ENCODE measurements around the gene TLCD5. TPM values are rescaled to one million over a fixed set of nuclear protein-coding genes. Genes with fewer than 3 reads are reported as not detected.

TLCD5 gene
- total RNA-seq, 1 experiment from 2014 or later: 8.3 TPM

GRCh38 chr11:120352405-120352804 is 27.3 kb downstream of the TLCD5 start:
- Mint-ChIP-seq H3K4me3 (no peak overlapping the region), H3K36me3 (peaks cover 4% of the 10 kb centered on the region; the same call in 1 of the 2 replicates), H3K4me1 (peaks cover 21% of the 10 kb centered on the region), H3K27me3 (ENCODE audit: low read depth) (no peaks in the 10 kb centered on the region), H3K9me3 (peaks cover 3% of the 10 kb centered on the region; the same call in 1 of the 2 replicates), H3K27ac (no peak overlapping the region)
- ChIA-PET CTCF (no interaction called here), POLR2A (no interaction called here)
- DNase-seq (ENCODE audit: low spot score): no peak
- TF ChIP-seq ZNF416 (CRISPR knock-in tag; IDR thresholded peaks at IDR 0.05) (no peak), ZNF281 (CRISPR knock-in tag; IDR thresholded peaks at IDR 0.05) (no peak), ZNF219 (CRISPR knock-in tag; IDR thresholded peaks at IDR 0.05; ENCODE audit: borderline replicate concordance) (no peak), ZNF317 (CRISPR knock-in tag; IDR thresholded peaks at IDR 0.05; ENCODE audit: borderline replicate concordance, low read depth) (no peak), ZNF425 (CRISPR knock-in tag; conservative IDR thresholded peaks at IDR 0.05) (no peak), NFATC4 (CRISPR knock-in tag; IDR thresholded peaks at IDR 0.05) (no peak), GRHL2 (CRISPR knock-in tag; IDR thresholded peaks at IDR 0.05; ENCODE audit: insufficient replicate concordance, severe bottlenecking) (no peak), SP1 (CRISPR knock-in tag; conservative IDR thresholded peaks at IDR 0.05) (no peak), PRDM15 (CRISPR knock-in tag; IDR thresholded peaks at IDR 0.05) (no peak), SMAD3 (CRISPR knock-in tag; IDR thresholded peaks at IDR 0.05; ENCODE audit: borderline replicate concordance) (no peak)
- ATAC-seq: peak; percentile 58

GRCh38 chr11:120354068-120354467 is 29.0 kb downstream of the TLCD5 start:
- peaks cover 26% of the 10 kb centered on the region for H3K4me1 Mint-ChIP-seq
- no peak overlapping the region for H3K4me3 Mint-ChIP-seq
- H3K27me3 Mint-ChIP-seq (ENCODE audit: low read depth): no peaks in the 10 kb centered on the region
- ChIA-PET CTCF (interaction anchor here (0.9 kb wide), 1 partner anchor 75 kb away, joined by 3 read pairs; no protein-coding TSS in a partner anchor), POLR2A (no interaction called here)
- ATAC-seq (no peak), DNase-seq (ENCODE audit: low spot score) (no peak)
- no peak overlapping the region for H3K27ac Mint-ChIP-seq
- peaks cover 4% of the 10 kb centered on the region; the same call in 1 of the 2 replicates for H3K36me3 Mint-ChIP-seq
- peaks cover 3% of the 10 kb centered on the region; the same call in 1 of the 2 replicates for H3K9me3 Mint-ChIP-seq
- no peak for TF ChIP-seq ZBTB21 (CRISPR knock-in tag; IDR thresholded peaks at IDR 0.05; ENCODE audit: borderline replicate concordance)
- TF ChIP-seq USF2 (CRISPR knock-in tag; IDR thresholded peaks at IDR 0.05): no peak
- no peak for TF ChIP-seq GABPB1 (CRISPR knock-in tag; IDR thresholded peaks at IDR 0.05)
- no peak for TF ChIP-seq NR3C1 (CRISPR knock-in tag; conservative IDR thresholded peaks at IDR 0.05; ENCODE audit: low read depth)
- no peak for TF ChIP-seq FOXJ3 (CRISPR knock-in tag; IDR thresholded peaks at IDR 0.05; ENCODE audit: borderline replicate concordance)
- no peak for TF ChIP-seq TEAD4 (CRISPR knock-in tag; IDR thresholded peaks at IDR 0.05)
- no peak for TF ChIP-seq ZSCAN18 (CRISPR knock-in tag; IDR thresholded peaks at IDR 0.05)
- no peak for TF ChIP-seq NR1H2 (CRISPR knock-in tag; IDR thresholded peaks at IDR 0.05)
- no peak for TF ChIP-seq OVOL2 (CRISPR knock-in tag; IDR thresholded peaks at IDR 0.05; ENCODE audit: borderline replicate concordance)
- no peak for TF ChIP-seq STAT6 (CRISPR knock-in tag; conservative IDR thresholded peaks at IDR 0.05; ENCODE audit: low read depth)
- TF ChIP-seq SMAD4 (CRISPR knock-in tag; IDR thresholded peaks at IDR 0.05): no peak
- TF ChIP-seq RORB (CRISPR knock-in tag; IDR thresholded peaks at IDR 0.05): no peak
- no peak for TF ChIP-seq ZNF416 (CRISPR knock-in tag; IDR thresholded peaks at IDR 0.05)
- TF ChIP-seq NFATC4 (CRISPR knock-in tag; IDR thresholded peaks at IDR 0.05): no peak

Measured in WTC11 (cell line).